ENCODE measurements around the gene NCAN. TPM values are rescaled to one million over a fixed set of nuclear protein-coding genes. Genes with fewer than 3 reads are reported as not detected.

Gene NCAN
- total and polyA plus RNA-seq, 2 of the 13 experiments (the other 11 are each of a cell fraction or from before 2014, with no cell fraction given): not detected

GRCh38 chr19:19186742-19187141 lies 25.0 kb upstream of the NCAN start:
- H3K4me2 ChIP-seq (ENCODE audit: low read depth, low read length): no peak overlapping the region
- peaks cover 15% of the 10 kb centered on the region for H3K4me1 ChIP-seq (ENCODE audit: insufficient read depth, low read length)
- ChIA-PET CTCF (ENCODE audit: low intra/inter-chr PET ratio, low total read pairs) (interaction anchor here (2.9 kb wide), 1 partner anchor 38 kb away, joined by 16 read pairs; no protein-coding TSS in a partner anchor), POLR2A (interaction anchor here (1.2 kb wide), 1 partner anchor 16 kb away, joined by 3 read pairs; the partner anchor contains the start of gene NR2C2AP)
- no TSS peak for BruUV-seq (replicated peaks)
- no peak overlapping the region for H2AFZ ChIP-seq (ENCODE audit: low read length)
- H3K79me2 ChIP-seq (ENCODE audit: insufficient read depth, low read length): peaks cover 12% of the 10 kb centered on the region
- ATAC-seq: no peak
- no peak overlapping the region for H3K4me3 ChIP-seq (replicated peaks in 1 of 3; ENCODE audit: insufficient read depth in 1 of 3, low read depth in 2 of 3, low read length in 3 of 3)
- intact Hi-C loops (cut with micrococcal nuclease; ENCODE audit: unreplicated experiment): loop anchor here (1.0 kb wide), 1 partner anchor 39 kb away; no protein-coding TSS in a partner anchor
- H4K20me1 ChIP-seq (ENCODE audit: insufficient read depth, low read length): no peaks in the 10 kb centered on the region
- DNase-seq (ENCODE audit: low spot score): no peak
- no peak overlapping the region for H3K27ac ChIP-seq (ENCODE audit: extremely low read length, insufficient read depth, low read length)
- 95% methylated on average over 13 of the region's 14 CpGs for whole genome bisulfite sequencing (ENCODE audit: low lambda C conversion rate)
- peaks cover 1 to 6% of the 10 kb centered on the region in 2 experiments; a peak in 3 of 5 replicates for H3K36me3 ChIP-seq (replicated peaks in 1 of 2; ENCODE audit: control insufficient read depth in 1 of 2, insufficient read depth in 2 of 2, low read length in 2 of 2)
- in situ Hi-C loops (cut with HindIII; ENCODE audit: extremely low pct_ligation_motif_present, low pct_unique_long_range_greater_than_20kb): no loop called here
- H3K9me3 ChIP-seq (ENCODE audit: low read length): no peaks in the 10 kb centered on the region
- TF ChIP-seq EED (CRISPR knock-in tag; IDR thresholded peaks at IDR 0.05): no peak
- no peak for TF ChIP-seq MED8 (CRISPR knock-in tag; IDR thresholded peaks at IDR 0.05; ENCODE audit: insufficient replicate concordance)
- peak; percentile 57 for TF ChIP-seq AGO2 (optimal IDR thresholded peaks at IDR 0.05; ENCODE audit: low read depth, low read length)
- H3K27me3 ChIP-seq (ENCODE audit: control insufficient read depth in 1 of 2, insufficient read depth in 2 of 2, low read length in 2 of 2): no peaks in the 10 kb centered on the region; a peak in 1 of 5 replicates
- H3K9ac ChIP-seq (ENCODE audit: insufficient read depth, low read depth, low read length): no peak overlapping the region
- FAIRE-seq: no peak

DNA sequence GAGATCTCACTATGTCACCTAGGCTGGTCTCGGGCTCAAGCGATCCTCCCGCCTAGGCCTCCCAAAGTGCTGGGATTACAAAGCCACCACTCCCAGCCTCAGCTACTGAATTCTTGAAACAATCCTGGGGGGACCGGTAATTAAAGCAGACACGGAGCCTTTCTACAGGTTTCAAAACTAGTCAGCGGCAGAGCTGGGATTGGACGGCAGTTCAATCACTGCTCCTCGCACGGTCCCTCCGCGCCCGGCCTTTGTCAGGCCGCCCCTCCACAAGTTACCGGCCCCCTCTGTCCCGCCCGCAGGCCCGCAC lies 20.0 kb upstream of the NCAN start:
- ATAC-seq (no peak), DNase-seq (ENCODE audit: low spot score) (no peak), FAIRE-seq (no peak)
- H3K27me3 ChIP-seq (ENCODE audit: control insufficient read depth in 1 of 2, insufficient read depth in 2 of 2, low read length in 2 of 2): no peaks in the 10 kb centered on the region; a peak in 1 of 5 replicates
- no TSS peak for BruUV-seq (replicated peaks)
- peak overlapping the region; percentile 91 for H3K27ac ChIP-seq (ENCODE audit: extremely low read length, insufficient read depth, low read length)
- H3K79me2 ChIP-seq (ENCODE audit: insufficient read depth, low read length): peaks cover 17% of the 10 kb centered on the region
- peak overlapping the region; percentile 62 for H3K4me2 ChIP-seq (ENCODE audit: low read depth, low read length)
- H4K20me1 ChIP-seq (ENCODE audit: insufficient read depth, low read length): no peaks in the 10 kb centered on the region
- in situ Hi-C loops (cut with HindIII; ENCODE audit: extremely low pct_ligation_motif_present, low pct_unique_long_range_greater_than_20kb) (no loop called here), intact Hi-C loops (cut with micrococcal nuclease; ENCODE audit: unreplicated experiment) (loop anchor here (2.0 kb wide), 1 partner anchor 129 kb away; the partner anchor contains the start of genes MAU2 and SUGP1)
- H3K4me1 ChIP-seq (ENCODE audit: insufficient read depth, low read length): peaks cover 28% of the 10 kb centered on the region
- peak overlapping the region; percentile 96 for H3K9ac ChIP-seq (ENCODE audit: insufficient read depth, low read depth, low read length)
- H3K36me3 ChIP-seq (replicated peaks in 1 of 2; ENCODE audit: control insufficient read depth in 1 of 2, insufficient read depth in 2 of 2, low read length in 2 of 2): peaks cover 0 to under 1% of the 10 kb centered on the region in 2 experiments; a peak in 3 of 5 replicates
- H3K4me3 ChIP-seq (replicated peaks in 1 of 3; ENCODE audit: insufficient read depth in 1 of 3, low read depth in 2 of 3, low read length in 3 of 3): peak overlapping the region; percentile 64 to 98 (median 76)
- POLR2A ChIA-PET: interaction anchor here (0.6 to 2.7 kb wide), 7 partner anchors 10 to 265 kb away, joined by 3 to 43 read pairs (median 4); partner anchors contain the start of genes MEF2B, NR2C2AP and SLC25A42
- H2AFZ ChIP-seq (ENCODE audit: low read length): no peak overlapping the region
- no peaks in the 10 kb centered on the region for H3K9me3 ChIP-seq (ENCODE audit: low read length)
- CTCF ChIA-PET (ENCODE audit: low intra/inter-chr PET ratio, low total read pairs): no interaction called here
- 8% methylated on average over 5 of the region's 17 CpGs for WGBS (ENCODE audit: low lambda C conversion rate)
- TF ChIP-seq SMAD1 (CRISPR knock-in tag; IDR thresholded peaks at IDR 0.05; ENCODE audit: borderline replicate concordance, low read depth) (no peak), ZMYM2 (CRISPR knock-in tag; IDR thresholded peaks at IDR 0.05) (0 out of 2 replicates have a peak, but pooled peaks have one; percentile 56), DNMT3B (CRISPR knock-in tag; conservative IDR thresholded peaks at IDR 0.05) (no peak), NCOA1 (CRISPR knock-in tag; IDR thresholded peaks at IDR 0.05) (0 out of 2 replicates have a peak, but pooled peaks have one; percentile 27), TCF12 (IDR thresholded peaks at IDR 0.05) (no peak), TCF12 (CRISPR knock-in tag; IDR thresholded peaks at IDR 0.05) (no peak), ISX (CRISPR knock-in tag; conservative IDR thresholded peaks at IDR 0.05) (0 out of 2 replicates have a peak, but pooled peaks have one; percentile 27), ZNF607 (CRISPR knock-in tag; IDR thresholded peaks at IDR 0.05; ENCODE audit: borderline replicate concordance) (no peak), NR2F1 (CRISPR knock-in tag; IDR thresholded peaks at IDR 0.05) (no peak), KDM3A (CRISPR knock-in tag; IDR thresholded peaks at IDR 0.05; ENCODE audit: low read depth) (no peak), NFIB (CRISPR knock-in tag; IDR thresholded peaks at IDR 0.05; ENCODE audit: borderline replicate concordance) (no peak; the same call in 1 of the 2 replicates), MXD4 (CRISPR knock-in tag; IDR thresholded peaks at IDR 0.05) (no peak), RFX3 (CRISPR knock-in tag; IDR thresholded peaks at IDR 0.05) (no peak), RFXANK (CRISPR knock-in tag; IDR thresholded peaks at IDR 0.05) (no peak), ELF3 (CRISPR knock-in tag; IDR thresholded peaks at IDR 0.05) (no peak), CREB1 (IDR thresholded peaks at IDR 0.05) (no peak), CREB1 (CRISPR knock-in tag; IDR thresholded peaks at IDR 0.05) (no peak)
- TF ChIP-seq, protein P1, sequence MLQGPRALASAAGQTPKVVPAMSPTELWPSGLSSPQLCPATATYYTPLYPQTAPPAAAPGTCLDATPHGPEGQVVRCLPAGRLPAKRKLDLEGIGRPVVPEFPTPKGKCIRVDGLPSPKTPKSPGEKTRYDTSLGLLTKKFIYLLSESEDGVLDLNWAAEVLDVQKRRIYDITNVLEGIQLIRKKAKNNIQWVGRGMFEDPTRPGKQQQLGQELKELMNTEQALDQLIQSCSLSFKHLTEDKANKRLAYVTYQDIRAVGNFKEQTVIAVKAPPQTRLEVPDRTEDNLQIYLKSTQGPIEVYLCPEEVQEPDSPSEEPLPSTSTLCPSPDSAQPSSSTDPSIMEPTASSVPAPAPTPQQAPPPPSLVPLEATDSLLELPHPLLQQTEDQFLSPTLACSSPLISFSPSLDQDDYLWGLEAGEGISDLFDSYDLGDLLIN (CRISPR knock-in tag; IDR thresholded peaks at IDR 0.05; ENCODE audit: borderline replicate concordance): 0 out of 2 replicates have a peak, but pooled peaks have one; percentile 40

Data from HepG2 (cell line).